GM19099 (cell line): ENCODE results near the gene HTT-AS.

Experiments used
- POLR2A ChIP-seq: IDR thresholded peaks from 3 replicates; pipeline ENCODE4 v1.6.1; 2011; ENCODE audit warnings: low read depth; ENCODE audit not compliant: insufficient read length; ENCODE audit errors: extremely low read depth

HTT-AS gene

DNA sequence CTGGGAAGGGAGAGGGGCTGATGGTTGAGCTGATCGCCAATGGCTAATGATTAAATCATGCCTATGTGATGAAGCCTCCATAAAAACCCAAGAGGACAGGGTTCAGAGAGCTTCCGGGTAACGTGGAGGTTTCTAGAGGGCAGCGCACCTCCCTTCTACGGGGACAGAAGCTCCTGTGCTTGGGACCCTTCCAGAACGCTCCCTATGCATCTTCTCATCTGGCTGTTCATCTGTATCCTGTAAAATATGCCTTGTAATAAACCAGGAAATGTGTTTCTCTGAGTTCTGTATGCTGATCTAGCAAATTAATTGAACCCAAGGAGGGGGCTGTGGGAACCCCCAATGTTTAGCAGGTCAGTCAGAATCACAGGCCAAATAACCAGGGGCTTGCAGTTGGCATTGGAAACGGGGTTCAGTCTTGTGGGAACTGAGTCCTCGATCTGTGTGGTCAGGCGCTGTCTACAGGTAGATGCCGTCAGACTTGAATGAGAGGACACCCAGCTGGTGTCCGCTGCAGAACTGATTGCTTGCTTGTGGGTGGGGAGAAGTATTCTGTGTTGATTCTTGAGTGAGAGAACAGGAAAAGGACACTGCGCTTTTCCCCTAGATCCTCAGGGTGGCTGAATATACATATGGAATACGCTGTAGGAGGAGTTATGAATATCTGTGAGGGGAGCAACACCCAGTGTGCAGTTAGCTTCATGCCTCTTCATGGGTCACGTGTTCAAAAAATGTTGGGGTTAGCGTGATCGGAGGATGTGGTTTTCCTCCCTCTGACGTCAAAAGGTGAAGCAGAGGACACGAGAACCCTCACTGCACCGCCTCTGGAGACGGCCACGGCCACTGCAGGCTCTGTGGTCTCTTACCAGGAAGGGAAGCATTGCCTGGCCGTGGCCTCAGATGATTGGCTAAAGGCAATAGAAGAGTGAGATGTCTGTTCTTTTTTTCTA lies 29.2 kb downstream of the HTT-AS start:
- TF ChIP-seq POLR2A: no peak

DNA sequence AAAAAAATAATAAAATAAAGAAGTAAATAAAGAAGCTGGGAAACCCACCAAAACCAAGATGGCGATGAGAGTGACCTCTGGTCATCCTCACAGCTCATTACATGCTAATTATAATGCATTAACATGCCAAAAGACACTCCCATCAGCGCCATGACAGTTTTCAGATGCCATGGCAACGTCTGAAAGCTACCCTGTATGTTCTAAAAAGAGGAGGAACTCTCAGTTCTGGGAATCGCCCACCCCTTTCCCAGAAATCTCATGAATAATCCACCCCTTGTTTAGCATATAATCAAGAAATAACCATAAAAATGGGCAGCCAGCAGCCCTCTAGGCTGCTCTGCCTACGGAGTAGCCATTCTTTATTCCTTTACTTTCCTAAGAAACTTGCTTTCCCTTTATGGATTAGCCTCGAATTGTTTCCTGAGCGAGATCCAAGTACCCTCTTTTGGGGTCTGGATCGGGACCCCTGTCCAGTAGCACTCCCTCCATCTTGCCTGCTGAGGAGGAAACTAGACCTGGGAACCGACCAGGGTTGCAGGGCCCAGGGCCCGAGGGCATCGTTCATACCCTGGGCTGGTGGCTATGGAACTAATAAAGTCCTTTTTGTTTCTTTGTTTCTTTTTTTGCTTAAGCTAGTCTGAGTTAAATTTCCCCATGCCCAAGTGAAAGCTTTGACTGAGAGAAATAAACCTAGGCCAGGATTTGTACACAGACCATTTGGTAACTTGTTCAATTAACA lies 30.9 kb downstream of the HTT-AS start:
- TF ChIP-seq POLR2A: no peak

DNA sequence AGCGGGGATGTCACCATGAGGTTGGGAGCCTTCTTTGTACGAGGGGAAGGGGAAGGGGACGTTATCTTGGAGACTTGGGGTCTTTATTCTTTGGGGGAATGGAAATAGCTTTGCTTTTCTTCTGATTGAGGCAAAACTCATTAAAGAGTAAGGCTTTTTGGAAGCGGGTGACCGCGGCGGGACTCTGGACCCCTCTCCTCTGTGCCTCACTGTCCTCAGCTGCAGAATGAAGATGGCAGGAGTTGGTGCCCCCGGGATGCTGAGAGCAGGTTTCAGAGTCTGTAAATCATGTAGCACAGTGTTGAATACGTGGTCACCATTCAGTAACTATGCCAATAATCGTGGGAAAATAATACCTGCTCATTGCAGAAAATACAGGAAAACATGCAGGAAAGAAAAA lies 32.1 kb downstream of the HTT-AS start:
- no peak for TF ChIP-seq POLR2A

DNA sequence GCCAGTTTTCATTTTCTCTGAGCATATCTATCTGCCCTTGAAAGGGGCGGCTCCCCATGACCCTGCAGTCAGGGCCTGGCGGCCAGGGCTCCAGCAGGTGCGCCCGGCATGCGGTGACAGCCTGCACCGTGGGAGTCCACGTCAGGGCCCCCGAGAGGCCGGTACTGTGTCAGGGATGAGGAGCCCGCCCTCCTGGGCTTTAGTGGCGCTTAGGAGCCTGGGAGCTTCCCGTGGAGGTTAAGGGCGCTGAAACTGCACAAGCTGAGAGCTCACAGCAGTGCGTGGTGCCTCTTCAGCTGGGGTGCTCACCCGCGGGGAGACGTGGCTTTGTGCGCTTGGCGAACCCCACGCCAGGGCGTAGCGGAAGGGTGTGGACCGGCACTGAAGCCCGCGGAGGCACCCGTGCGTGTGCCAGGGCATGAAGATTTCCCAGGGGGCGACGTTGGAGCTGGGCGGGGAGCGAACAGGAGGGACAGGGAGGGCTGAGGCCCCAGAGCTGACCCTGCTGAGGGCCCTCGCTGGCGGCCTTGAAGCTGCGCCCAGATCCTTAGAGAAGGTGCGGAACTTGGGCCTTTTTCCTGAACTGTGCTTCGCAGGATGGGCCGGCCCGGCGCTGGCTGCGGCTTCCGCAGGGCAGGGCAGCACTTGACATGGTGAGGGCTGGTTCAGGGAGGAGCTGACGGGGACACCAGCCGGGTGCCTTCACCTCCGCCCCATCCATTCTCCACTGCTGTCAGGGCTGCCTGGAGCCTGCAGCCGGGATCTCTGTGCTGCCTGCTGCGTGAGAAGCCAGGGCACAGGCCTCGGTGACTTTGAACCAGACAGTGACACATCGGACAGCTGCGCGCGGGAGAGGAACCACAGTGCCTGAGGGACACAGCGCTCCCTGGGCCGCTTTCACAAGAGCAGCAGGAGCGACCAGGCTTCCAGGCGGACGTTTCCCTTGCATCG lies 32.9 kb downstream of the HTT-AS start:
- peak; percentile 60 for TF ChIP-seq POLR2A

DNA sequence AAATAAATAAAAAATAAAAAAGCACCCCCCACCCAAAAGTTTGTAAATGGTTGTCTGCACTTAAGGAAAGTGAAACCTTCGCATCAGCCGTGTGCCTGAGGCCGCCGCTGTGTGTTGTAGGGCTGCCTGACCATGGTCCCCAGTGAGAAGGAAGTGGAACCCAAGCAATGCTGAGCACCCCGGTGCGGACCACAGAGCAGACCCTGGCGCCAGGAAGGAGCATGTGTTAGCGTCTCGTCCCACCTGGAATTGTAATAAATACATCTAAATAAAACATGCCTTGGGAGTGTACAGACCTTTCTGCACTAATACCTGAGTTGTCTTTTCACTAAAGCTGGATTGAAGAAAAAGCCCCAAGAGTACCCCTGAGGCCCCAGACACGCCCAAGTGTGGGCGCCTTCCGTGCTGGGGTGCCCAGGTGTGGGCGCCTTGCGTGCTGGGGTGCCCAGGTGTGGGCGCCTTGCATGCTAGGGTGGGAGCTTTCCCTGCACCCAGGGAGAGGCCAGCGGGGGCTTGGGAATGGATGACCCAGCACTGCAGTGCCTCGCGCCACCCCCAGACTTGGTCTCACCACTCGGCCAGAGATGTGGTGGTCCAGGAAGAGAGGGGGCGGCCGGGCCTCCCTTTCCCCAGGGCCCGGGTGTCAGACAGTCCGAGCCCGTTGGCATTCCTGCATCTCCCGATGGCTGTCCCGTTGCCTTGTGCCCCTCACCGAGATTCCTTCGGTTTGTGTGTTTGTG lies 33.7 kb downstream of the HTT-AS start:
- TF ChIP-seq POLR2A: peak; percentile 49

DNA sequence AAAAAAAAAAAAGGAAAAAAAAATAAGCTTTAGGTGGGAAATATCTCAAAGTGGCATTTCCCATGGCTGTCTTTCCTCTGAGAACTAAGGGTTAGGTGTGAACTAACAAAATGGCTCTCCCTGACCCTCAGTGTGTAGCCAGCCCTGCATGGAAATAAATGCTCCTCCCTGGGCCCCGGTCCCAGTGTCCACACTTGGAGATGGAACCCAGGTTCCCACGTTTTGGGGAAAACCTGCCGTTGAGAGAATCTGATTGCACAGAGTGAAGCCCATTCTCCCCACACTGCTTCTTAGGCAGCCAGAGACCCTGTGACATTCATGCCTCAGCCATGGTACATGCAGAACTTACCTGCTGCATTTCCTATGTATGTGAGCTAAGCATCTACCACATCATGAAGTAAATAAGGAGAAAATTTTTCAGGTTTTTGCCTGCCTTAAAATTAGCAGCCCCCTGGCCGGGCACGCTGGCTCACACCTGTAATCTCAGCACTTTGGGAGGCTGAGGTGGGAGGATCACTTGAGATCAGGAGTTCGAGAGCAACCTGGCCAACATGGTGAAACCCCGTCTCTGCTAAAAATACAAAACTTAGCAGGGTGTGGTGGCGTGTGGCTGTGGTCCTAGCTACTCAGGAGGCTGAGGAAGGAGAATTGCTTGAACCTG lies 34.5 kb downstream of the HTT-AS start:
- no peak for TF ChIP-seq POLR2A

DNA sequence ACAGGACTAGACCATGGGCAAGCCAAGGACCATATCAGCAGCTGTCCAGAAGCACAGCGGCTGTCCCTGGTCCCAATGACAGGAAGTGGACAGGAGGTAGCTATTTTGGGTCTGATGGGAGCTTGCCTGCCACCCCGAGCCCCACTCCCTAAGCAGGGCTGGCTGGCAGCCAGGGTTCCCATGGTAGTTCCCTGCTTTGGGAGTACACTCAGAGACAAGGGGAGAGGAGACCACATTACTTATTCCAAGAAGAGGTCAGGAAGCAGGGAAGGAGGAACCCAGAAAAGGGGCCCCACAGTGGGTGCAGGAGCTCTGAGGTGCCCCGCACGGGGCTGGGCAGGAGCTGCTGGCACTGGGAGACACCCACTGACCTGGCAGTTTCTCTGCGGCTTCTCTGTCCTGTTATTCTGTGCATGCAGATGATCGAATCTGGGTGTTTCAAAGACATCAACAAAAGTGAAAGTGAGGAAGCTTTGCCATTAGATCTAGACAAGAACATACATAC lies 36.3 kb downstream of the HTT-AS start:
- TF ChIP-seq POLR2A: no peak

DNA sequence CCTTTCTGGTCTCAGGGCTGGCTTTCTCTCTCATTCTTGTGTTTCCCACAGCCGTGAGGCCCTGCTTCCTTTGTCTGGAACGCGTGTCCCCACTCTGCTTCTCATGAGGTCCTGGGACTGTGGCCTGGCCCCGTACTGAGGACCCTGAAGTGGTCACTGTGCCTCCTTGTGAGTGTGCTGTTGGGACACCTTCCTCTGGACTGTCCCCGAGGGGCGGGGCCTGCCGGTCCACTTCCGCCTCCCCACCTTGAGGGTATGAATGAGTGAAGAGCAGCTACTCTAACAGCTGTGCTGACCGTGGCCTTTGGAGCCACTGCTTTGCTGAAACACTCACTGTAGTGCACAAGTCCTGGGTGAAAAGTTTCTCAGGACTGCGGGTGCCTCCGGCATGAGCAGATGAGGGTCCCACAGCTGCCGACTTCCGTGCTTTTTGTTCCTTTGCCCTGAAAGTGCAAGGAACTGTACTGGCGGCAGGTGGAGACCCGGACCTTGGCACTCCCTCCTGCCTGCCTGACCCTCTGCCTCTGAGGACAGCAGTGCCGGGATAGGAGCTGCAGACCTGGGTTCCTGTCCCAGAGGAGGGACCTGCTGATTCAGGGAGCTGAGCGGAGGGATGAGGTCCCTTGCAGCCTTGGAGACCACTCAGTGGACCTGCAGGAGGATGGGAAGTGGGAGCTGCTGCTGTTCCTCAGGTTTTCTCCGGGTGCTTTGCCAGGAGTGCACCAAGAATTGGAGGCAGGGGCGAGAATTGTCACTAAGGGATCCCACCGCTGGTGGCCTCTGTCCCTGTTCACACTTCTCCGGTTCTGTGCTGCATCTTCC lies 38.0 kb downstream of the HTT-AS start:
- TF ChIP-seq POLR2A: no peak

DNA sequence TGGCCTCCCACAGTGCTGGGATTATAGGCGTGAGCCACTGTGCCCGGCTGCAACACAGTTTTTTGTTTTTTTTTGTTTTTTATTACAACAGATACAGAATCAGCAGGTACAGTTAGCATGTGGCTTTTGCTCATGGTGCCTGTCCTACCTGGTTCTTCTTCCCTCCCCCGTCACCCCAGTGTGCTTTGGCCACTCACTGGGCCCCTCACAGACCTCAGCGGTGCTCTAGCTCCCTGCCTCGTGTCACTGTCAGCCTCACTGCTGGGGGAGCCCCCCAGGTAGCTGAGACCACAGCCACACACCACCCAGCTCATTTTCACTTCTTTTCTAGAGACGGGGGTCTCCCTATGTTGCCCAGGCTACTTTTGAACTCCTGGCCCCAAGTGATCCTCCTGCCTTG lies 38.7 kb downstream of the HTT-AS start:
- no peak for TF ChIP-seq POLR2A

DNA sequence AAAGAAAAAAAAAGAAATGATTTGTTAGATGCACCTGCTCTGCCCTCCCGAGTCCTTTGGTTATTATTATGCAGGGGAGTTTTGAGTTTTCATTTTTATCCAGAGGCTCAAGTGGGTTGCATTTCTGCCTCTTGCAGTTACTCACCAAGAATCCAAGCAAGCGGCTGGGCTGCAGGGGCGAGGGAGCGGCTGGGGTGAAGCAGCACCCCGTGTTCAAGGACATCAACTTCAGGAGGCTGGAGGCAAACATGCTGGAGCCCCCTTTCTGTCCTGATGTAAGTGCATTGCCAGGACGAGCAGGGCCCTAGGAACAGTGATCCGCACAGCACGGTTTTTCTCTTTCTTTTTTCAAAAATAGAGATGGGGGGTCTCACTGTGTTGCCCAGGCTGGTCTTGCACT lies 39.1 kb downstream of the HTT-AS start:
- no peak for TF ChIP-seq POLR2A

DNA sequence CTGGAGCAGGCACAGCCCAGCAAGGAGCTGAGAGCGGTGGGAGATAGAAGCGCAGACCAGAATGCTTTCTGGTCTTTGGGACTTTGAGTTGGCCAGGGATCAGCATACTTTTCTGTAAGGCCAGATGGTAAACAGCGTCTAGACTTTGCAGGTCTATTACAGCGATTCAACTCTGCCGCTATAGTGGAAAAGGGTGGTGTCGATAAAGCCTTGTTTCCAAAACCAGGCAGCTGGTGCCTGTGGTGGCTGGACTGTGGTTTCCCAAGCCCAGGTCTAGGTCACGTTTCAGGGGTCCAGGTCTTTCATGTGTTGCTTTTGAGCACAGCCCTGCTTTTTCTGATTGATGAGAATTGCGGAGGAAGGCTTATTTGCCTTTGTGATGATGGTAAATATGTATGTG lies 40.1 kb downstream of the HTT-AS start:
- no peak for TF ChIP-seq POLR2A

DNA sequence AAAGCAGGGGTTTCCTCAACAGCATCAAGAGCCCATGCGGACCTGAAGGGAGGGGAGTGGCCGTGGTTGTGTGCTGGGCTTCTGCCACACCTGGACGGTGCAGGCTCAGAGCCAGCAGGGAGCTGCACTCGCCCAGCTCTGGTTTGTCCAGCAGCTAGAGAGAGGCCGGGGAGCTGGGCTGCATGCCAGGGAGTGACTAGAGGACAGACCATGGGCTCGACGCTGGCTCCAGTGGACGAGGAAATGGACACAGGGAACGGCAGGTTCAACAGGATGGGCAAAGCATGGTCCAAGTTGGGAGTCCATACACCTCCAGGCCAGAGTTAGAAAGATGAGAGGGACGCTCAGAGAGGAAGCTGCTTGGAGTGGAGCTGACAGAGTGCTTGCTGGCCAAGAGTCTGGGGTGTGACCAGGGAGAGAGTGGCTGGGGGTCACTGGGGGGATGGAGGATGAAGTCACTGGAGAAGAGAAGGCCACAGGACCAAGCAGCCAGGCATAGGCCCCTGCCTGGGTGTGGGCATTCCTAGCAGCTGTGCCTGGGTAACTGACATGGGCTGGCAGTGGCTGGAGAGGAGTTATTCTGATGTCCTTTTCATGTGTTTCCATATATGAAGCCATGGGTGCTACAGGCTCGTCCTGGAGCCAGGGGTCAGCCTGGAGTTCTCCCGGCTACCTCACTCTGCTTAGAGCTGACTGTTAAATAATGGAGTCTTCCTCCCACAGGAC lies 42.8 kb downstream of the HTT-AS start:
- TF ChIP-seq POLR2A: no peak
